GM19023 (cell line): ENCODE measurements around the gene OPN1MW3.
"Not testable (repeated sequence)": the region's sequence is repeated elsewhere in the genome, so short reads cannot be mapped to it uniquely, and the experiment has no call there.

Experiments used
- ATAC-seq: cut with Tn5 transposase; IDR thresholded peaks from one replicate; pipeline ENCODE4 v1.9.1; 2021; ENCODE audit warnings: mild to moderate bottlenecking, moderate library complexity; ENCODE audit not compliant: unreplicated experiment

OPN1MW3 gene

DNA sequence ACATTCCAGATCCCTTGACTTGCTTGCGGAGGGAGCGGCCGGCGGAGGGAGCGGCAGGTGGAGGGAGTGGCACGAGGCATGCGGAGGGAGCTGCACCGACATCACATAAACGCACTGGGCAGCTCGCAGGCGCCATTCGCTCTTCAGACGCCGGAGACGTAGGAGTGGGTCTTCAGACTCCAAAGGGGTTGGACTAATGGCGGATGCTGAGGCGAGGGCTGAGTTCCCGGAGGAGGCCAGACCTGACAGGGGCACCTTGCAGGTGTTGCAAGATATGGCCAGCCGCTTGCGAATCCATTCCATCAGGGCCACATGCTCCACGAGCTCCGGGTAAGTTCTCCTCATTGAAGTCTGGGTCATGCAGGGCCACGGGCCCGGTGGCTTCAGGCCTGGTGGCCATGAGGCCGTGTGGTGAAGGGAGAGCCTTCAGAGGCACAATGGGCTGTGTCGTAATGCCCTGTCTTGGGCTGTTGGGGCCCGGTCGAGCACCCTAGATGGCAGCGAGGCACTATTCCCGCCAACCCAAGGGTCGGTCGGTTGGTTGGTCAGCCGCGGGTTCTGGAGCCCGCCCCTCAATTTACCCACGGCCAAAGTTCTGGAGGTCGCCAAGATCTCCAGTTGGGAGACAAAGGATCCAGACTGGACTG lies 38.4 kb downstream of the OPN1MW3 start, which contains the start of gene TKTL1:
TKTL1 (plus strand) TSS at position 132 of the 647 bp plus-strand sequence; CDS start at position 197, 65 bp downstream.
- ATAC-seq: no peak

GRCh38 chrX:154296731-154297130 lies 39.3 kb downstream of the OPN1MW3 start:
- no peak for ATAC-seq

DNA sequence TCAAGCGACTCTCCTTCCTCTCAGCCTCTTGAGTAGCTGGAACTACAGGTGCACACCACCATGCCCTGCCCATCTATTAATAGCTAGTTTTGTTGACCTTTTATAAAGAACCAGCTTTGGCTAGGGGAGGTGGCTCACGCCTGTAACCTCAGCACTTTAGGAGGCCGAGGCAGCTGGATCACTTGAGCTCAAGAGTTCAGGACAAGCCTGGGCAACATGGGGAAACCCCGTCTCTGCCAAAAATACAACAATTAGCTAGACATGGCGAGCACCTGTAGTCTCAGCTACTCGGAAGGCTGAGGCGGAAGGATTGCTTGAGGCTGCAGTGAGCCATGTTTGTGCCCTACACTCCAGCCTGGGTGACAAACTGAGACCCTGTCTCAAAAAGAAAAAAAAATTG lies 40.9 kb downstream of the OPN1MW3 start:
- no peak for ATAC-seq

DNA sequence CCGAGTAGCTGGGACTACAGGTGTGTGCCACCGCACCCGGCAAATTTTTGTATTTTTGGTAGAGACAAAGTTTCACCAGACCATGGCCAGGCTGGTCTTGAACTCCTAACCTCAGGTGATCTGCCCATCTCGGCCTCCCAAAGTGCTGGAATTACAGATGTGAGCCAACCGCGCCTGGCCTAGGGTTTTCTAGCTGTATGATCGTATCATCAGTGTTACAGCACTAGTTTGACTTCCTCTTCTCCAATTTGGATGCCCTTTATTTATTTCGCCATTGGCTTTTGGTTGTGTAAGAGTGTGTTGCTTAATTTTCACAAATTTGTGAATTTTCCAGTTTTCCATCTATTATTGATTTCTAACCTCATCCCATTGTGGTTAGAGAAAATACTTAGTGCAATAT lies 43.4 kb downstream of the OPN1MW3 start:
- ATAC-seq: no peak

GRCh38 chrX:154302998-154303397 lies 45.6 kb downstream of the OPN1MW3 start:
- not testable (repeated sequence) for ATAC-seq

GRCh38 chrX:154303476-154303875 lies 46.1 kb downstream of the OPN1MW3 start:
- no peak for ATAC-seq

DNA sequence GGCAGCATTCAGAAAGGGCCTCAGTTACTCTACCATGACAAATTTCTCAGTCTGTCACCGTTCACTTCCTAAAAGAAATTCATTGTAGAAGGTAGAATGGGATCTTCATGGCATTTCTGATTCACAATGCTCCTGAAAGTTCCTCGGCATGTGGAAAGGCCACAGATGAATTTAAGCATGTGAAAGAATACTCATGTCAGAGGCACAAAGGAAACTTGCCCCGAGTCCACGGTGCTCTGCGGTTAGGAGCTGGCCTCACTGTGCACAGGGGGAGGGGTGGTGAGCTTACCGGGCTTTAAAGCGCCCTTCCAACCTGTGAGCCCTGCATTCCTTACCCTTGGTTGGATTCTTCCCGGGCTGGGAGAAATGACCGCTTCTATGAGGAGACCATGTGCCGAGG lies 47.5 kb downstream of the OPN1MW3 start:
- no peak for ATAC-seq

DNA sequence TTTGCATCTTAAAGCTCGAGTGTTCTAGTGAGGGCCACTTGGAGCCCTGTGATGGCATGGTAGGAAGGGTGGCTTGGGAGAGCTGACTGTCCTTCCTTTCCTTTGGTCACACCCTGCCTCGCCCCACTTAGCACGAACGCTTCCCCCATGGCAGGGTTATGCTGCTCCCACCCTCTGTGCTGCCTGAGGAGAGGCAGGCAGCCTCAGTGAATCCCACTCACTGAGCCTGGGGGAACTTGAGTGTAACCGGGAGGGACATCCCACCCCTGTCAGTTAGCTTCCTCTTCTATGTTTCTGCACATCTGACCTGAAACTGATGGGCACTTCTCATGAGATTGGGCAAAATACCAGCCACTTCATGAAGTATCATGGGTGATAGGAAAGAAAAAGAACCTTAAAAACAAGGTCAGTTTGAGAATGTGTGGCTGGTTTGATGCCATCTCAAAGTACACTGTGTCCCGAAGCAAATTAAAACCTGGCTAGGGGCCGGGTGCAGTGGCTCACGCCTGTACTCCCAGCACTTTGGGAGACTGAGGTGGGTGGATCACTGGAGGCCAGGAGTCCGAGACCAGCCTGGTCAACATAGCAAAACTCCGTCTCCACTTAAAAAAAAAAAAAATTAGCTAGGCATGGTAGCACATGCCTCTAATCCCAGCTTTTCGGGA lies 48.3 kb downstream of the OPN1MW3 start:
- ATAC-seq: no peak

DNA sequence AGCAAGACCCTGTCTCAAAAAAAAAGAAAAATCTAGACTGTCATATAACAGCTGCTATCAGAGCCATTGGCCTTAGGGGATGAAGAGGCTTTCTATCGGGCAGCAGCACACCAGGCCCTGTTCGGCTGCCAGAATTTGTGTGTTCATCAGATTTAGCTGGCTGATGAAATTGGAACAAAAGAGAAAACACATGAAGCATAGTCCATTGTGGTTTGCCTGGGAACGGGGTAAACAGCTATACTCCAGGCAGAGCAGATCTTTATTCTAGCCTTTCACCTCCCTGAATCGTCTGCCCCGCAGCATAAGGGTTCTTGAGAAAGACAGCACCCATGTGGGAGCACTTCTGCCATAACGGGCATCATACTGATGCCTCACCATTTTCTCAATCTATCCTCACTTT lies 49.8 kb downstream of the OPN1MW3 start:
- ATAC-seq: no peak

GRCh38 chrX:154308108-154308946 lies 50.9 kb downstream of the OPN1MW3 start:
- no peak for ATAC-seq

DNA sequence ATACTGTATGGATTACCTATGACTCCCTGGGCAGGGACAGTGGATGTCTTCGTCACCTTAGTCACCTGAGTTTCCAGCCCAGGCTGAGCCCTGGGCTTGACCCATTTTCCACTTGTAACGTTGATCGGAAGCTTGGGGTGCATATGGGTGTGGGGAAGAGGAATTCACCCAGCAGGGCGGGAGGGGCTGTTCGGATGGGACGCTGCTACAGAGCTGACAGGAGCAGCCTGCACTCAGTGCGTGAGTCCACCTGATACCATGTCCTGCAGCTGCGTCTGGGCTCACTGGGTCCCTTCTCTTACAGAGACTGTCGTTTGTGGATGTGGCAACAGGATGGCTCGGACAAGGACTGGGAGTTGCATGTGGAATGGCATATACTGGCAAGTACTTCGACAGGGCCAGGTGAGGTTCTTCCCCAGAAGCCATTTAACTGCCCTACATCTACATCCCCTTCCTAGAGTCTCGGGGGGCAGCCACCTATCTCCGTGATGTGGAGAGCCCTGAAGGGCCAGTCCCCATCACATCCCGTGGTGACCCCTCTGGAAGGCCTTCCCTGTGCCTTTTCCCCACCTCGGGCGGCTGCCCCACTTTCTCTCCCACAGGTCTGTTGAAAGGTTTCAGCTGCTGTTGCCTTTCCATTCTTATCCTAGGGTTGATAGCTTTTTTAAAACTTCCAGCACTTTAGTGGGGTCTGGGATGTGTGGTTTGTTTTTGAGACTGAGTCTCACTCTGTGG lies 51.8 kb downstream of the OPN1MW3 start:
- no peak for ATAC-seq

DNA sequence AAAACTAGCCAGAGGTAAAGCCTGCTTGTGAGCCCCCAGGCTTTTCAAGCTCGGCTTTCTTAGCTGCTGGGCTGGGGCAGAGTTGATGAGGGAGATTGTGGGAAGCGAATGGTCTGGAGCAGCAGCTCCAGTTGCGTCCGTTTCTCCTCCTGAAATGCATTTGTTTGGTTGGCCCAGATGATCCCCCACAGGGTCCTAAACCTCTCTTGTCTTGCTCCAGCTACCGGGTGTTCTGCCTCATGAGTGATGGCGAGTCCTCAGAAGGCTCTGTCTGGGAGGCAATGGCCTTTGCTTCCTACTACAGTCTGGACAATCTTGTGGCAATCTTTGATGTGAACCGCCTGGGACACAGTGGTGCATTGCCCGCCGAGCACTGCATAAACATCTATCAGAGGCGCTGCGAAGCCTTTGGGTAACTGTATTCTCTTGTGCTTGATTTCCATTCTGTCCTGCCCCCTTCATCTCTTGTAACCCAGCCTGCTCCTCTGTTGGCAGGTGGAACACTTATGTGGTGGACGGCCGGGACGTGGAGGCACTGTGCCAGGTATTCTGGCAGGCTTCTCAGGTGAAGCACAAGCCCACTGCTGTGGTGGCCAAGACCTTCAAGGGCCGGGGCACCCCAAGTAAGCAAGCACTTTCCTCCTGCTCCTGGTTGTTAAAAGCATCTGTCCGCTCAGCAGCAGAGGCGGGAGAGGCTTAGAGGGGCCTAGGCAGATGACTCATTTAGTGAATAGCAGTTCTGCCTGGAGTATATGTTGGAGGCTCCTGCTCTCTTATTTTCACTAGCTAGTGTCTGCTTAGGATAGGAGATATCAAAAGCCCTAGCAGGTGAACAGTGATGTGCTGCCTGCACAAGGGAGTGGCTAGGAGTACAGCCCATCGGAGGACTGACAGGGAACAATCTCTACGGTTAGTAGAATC lies 53.5 kb downstream of the OPN1MW3 start:
- ATAC-seq: no peak

DNA sequence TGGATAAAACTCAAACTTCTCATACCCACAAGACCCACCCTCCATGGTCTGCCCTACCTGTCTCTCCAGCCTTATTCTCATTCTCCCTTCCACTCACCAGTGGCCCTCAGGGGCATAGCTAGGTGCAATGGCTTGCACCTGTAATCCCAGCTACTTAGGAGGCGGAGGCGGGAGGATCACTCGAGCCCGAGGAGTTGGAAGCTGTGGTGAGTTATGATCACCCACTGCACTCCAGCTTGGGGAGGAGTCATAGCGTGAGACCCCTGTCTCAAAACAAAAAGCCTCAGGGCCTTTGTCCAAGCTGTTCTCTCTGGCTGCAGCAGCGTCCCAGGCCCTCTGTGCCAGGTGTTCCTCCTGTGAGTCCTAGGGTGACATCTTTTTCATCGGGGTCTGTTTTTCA lies 54.7 kb downstream of the OPN1MW3 start:
- ATAC-seq: no peak

DNA sequence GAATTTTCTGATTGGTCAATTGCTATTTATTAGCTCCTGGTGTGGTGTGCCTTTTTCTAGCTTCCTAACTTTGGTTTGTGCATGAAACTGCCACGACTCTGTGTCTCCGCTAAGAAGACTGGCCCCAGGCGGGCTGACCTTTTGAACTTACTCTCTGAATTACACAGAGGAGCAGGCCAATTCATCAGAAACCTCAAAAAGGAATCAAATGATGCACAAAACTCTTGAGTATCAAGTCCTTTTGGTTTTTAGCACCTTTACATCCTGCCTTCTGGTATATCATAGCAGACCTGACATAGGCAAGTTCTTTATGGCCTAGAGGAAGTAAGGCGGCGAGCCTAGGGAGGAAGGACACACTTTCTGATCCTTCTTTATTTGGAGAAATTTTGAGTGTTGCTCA lies 55.8 kb downstream of the OPN1MW3 start:
- ATAC-seq: no peak

DNA sequence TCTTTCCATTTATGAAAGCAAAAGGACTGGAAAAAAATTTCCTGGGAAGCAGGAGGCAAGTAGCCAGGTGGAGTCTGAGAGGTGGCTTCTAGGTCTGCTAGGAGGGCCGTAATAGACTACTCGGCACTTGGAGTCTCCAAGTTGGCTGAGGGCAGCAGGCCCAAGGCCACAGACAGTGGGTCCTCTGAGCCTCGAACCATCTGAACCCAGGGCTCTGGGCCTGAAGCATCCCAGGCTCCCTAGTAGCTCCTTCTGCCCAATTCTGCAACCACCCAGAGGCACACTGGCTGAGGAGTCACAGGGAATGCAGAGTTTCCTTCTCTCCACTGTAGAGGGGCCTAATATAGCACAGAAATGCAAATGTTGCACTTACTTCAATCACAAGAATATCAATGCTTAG lies 58.0 kb downstream of the OPN1MW3 start:
- no peak for ATAC-seq

DNA sequence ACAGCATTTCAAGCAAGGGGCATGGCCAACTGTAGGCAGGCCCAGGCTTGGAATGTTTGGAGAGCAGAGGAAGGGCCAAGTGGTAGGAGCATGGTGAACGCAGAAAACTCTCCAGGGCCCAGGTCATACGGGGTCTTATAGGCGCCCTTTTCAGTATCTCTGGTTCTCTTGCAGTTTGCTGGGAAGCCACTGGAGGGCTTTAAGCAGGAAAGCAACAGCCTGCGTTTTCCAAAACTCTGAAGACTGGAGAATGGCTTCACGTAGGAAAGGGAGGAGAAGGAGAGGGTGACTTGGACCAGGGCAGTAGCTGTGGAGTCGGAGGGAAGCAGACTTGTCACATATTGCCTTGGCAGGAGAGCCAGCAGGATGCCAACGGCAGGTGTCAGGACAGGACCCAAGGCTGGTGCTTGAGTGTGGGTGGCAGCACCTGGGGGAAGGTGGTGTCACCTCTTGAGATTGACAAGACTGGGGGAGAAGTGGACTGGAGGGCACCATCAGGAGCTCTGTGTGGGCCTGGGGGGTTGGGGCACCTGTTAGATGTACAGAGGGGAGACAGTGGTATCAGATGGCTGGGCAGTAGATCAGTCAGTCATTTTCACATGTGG lies 60.1 kb downstream of the OPN1MW3 start:
- no peak for ATAC-seq

DNA sequence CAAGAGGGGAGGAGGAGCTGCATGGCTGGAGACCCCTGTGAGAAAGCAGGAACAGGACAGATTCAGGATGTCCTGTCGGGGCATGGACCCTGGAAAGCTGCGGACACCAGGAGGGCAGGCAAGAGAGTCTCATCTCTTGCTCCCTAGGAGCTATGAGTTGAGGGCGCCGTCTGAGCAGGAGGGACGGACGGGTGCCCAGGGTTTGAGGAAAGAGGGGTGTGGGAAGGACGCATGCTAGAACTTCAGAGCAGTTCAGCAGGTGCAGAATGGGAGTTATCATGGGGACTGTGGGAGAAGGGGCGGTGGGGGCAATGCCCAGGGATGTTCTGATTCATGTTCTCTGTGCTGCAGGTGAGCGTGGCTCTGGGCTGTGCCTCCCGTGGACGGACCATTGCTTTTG lies 63.0 kb downstream of the OPN1MW3 start:
- no peak for ATAC-seq
